ENCODE data around the gene HMCN1. TPM values are rescaled to one million over a fixed set of nuclear protein-coding genes. Genes with fewer than 3 reads are reported as not detected.

Gene HMCN1
- total and polyA plus RNA-seq, 2 experiments from 2014 or later, result 1.6 to 8.7 TPM

GRCh38 chr1:186225096-186225495 lies 490.9 kb downstream of the HMCN1 start:
- Histone ChIP-seq H3F3A (replicated peaks; ENCODE audit: low read depth) (no peaks in the 10 kb centered on the region), H3K79me2 (replicated peaks; ENCODE audit: insufficient read depth) (no peaks in the 10 kb centered on the region), H3K27ac (ENCODE audit: low read depth) (no peak overlapping the region), H3K4me1 (ENCODE audit: insufficient read depth) (no peaks in the 10 kb centered on the region), H4K20me1 (replicated peaks; ENCODE audit: insufficient read depth) (no peaks in the 10 kb centered on the region), H3K4me3 (no peak overlapping the region), H3K4me2 (no peak overlapping the region), H2AFZ (no peak overlapping the region), H3K27me3 (ENCODE audit: insufficient read depth) (no peaks in the 10 kb centered on the region), H3K9me2 (ENCODE audit: insufficient read depth) (peaks cover 5% of the 10 kb centered on the region; the same call in 1 of the 2 replicates), H3K36me3 (ENCODE audit: insufficient read depth) (no peaks in the 10 kb centered on the region)
- Mint-ChIP-seq H3K4me1 (peaks cover 4% of the 10 kb centered on the region), H3K9me3 (no peaks in the 10 kb centered on the region), H3K27ac (no peak overlapping the region), H3K36me3 (ENCODE audit: low read depth) (no peaks in the 10 kb centered on the region), H3K27me3 (ENCODE audit: insufficient read depth, low read depth, poor library complexity) (peaks cover 2% of the 10 kb centered on the region), H3K4me3 (no peak overlapping the region)
- no peak for DNase-seq (ENCODE audit: low spot score)
- ATAC-seq, result no peak
- TF ChIP-seq, protein P1, sequence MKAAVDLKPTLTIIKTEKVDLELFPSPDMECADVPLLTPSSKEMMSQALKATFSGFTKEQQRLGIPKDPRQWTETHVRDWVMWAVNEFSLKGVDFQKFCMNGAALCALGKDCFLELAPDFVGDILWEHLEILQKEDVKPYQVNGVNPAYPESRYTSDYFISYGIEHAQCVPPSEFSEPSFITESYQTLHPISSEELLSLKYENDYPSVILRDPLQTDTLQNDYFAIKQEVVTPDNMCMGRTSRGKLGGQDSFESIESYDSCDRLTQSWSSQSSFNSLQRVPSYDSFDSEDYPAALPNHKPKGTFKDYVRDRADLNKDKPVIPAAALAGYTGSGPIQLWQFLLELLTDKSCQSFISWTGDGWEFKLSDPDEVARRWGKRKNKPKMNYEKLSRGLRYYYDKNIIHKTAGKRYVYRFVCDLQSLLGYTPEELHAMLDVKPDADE (IDR thresholded peaks at IDR 0.05), result no peak
- TF ChIP-seq REST (IDR thresholded peaks at IDR 0.05; ENCODE audit: unreplicated experiment) (no peak), CTCF (conservative IDR thresholded peaks at IDR 0.05; ENCODE audit: low read depth in 2 of 2) (no peak), NANOG (IDR thresholded peaks at IDR 0.05; ENCODE audit: borderline replicate concordance) (no peak), EZH2 (IDR thresholded peaks at IDR 0.05; ENCODE audit: low read depth, unreplicated experiment) (no peak), POLR2AphosphoS5 (IDR thresholded peaks at IDR 0.05; ENCODE audit: low read depth) (no peak), JUNB (IDR thresholded peaks at IDR 0.05; ENCODE audit: unreplicated experiment) (no peak), EZH2phosphoT487 (IDR thresholded peaks at IDR 0.05; ENCODE audit: unreplicated experiment) (no peak), STAT1 (IDR thresholded peaks at IDR 0.05; ENCODE audit: unreplicated experiment) (no peak), ZNF114 (CRISPR knock-in tag; IDR thresholded peaks at IDR 0.05) (no peak), CREB1 (CRISPR knock-in tag; IDR thresholded peaks at IDR 0.05; ENCODE audit: low read depth) (no peak), ZNF331 (CRISPR knock-in tag; IDR thresholded peaks at IDR 0.05; ENCODE audit: low read depth) (no peak)
- TF ChIP-seq, protein P2, sequence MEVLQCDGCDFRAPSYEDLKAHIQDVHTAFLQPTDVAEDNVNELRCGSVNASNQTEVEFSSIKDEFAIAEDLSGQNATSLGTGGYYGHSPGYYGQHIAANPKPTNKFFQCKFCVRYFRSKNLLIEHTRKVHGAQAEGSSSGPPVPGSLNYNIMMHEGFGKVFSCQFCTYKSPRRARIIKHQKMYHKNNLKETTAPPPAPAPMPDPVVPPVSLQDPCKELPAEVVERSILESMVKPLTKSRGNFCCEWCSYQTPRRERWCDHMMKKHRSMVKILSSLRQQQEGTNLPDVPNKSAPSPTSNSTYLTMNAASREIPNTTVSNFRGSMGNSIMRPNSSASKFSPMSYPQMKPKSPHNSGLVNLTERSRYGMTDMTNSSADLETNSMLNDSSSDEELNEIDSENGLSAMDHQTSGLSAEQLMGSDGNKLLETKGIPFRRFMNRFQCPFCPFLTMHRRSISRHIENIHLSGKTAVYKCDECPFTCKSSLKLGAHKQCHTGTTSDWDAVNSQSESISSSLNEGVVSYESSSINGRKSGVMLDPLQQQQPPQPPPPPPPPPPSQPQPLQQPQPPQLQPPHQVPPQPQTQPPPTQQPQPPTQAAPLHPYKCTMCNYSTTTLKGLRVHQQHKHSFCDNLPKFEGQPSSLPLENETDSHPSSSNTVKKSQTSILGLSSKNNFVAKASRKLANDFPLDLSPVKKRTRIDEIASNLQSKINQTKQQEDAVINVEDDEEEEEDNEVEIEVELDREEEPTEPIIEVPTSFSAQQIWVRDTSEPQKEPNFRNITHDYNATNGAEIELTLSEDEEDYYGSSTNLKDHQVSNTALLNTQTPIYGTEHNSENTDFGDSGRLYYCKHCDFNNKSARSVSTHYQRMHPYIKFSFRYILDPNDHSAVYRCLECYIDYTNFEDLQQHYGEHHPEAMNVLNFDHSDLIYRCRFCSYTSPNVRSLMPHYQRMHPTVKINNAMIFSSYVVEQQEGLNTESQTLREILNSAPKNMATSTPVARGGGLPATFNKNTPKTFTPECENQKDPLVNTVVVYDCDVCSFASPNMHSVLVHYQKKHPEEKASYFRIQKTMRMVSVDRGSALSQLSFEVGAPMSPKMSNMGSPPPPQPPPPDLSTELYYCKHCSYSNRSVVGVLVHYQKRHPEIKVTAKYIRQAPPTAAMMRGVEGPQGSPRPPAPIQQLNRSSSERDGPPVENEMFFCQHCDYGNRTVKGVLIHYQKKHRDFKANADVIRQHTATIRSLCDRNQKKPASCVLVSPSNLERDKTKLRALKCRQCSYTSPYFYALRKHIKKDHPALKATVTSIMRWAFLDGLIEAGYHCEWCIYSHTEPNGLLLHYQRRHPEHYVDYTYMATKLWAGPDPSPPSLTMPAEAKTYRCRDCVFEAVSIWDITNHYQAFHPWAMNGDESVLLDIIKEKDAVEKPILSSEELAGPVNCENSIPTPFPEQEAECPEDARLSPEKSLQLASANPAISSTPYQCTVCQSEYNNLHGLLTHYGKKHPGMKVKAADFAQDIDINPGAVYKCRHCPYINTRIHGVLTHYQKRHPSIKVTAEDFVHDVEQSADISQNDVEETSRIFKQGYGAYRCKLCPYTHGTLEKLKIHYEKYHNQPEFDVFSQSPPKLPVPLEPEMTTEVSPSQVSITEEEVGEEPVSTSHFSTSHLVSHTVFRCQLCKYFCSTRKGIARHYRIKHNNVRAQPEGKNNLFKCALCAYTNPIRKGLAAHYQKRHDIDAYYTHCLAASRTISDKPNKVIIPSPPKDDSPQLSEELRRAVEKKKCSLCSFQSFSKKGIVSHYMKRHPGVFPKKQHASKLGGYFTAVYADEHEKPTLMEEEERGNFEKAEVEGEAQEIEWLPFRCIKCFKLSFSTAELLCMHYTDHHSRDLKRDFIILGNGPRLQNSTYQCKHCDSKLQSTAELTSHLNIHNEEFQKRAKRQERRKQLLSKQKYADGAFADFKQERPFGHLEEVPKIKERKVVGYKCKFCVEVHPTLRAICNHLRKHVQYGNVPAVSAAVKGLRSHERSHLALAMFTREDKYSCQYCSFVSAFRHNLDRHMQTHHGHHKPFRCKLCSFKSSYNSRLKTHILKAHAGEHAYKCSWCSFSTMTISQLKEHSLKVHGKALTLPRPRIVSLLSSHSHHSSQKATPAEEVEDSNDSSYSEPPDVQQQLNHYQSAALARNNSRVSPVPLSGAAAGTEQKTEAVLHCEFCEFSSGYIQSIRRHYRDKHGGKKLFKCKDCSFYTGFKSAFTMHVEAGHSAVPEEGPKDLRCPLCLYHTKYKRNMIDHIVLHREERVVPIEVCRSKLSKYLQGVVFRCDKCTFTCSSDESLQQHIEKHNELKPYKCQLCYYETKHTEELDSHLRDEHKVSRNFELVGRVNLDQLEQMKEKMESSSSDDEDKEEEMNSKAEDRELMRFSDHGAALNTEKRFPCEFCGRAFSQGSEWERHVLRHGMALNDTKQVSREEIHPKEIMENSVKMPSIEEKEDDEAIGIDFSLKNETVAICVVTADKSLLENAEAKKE (CRISPR knock-in tag; IDR thresholded peaks at IDR 0.05), result no peak
